BLaER1 treated with 17β-estradiol and CSF1 and Interleukin-3, amounts not matched to agents 10 nM and 100 nM (cell line): ENCODE data around the gene RAD51.

Source experiments
- H3K27ac ChIP-seq, 11 experiments: shearing (Covaris generic); formaldehyde crosslinking; 2 replicates each; pipeline ENCODE4 v1.8.1; 2022
- H3K27me3 ChIP-seq, 11 experiments: shearing (Covaris generic); formaldehyde crosslinking; 2 replicates each; pipeline ENCODE4 v1.8.1; 2022
- H3K36me3 ChIP-seq, 11 experiments: shearing (Covaris generic); formaldehyde crosslinking; 2 replicates each; pipeline ENCODE4 v1.8.1; 2022
- H3K4me1 ChIP-seq, 10 experiments: shearing (Covaris generic); formaldehyde crosslinking; 2 replicates each; pipeline ENCODE4 v1.8.1; 2022
- H3K4me2 ChIP-seq, 11 experiments: shearing (Covaris generic); formaldehyde crosslinking; 2 replicates each; pipeline ENCODE4 v1.8.1; 2022
- H3K4me3 ChIP-seq, 10 experiments: shearing (Covaris generic); formaldehyde crosslinking; 2 replicates each; pipeline ENCODE4 v1.8.1; 2022
- H3K9ac ChIP-seq, 11 experiments: shearing (Covaris generic); formaldehyde crosslinking; 2 replicates each; pipeline ENCODE4 v1.8.1; 2022
- H3K9me3 ChIP-seq, 11 experiments: shearing (Covaris generic); formaldehyde crosslinking; replicated peaks in 1 of 11; 2 replicates each; pipeline ENCODE4 v1.8.1; 2022
- H4K20me1 ChIP-seq, 11 experiments: shearing (Covaris generic); formaldehyde crosslinking; 2 replicates each; pipeline ENCODE4 v1.8.1; 2022
- Cebpa-rat ChIP-seq, 11 experiments: shearing (Covaris generic); IDR thresholded peaks; 2 replicates each; pipeline ENCODE4 v1.8.1; 2022

RAD51 gene

DNA sequence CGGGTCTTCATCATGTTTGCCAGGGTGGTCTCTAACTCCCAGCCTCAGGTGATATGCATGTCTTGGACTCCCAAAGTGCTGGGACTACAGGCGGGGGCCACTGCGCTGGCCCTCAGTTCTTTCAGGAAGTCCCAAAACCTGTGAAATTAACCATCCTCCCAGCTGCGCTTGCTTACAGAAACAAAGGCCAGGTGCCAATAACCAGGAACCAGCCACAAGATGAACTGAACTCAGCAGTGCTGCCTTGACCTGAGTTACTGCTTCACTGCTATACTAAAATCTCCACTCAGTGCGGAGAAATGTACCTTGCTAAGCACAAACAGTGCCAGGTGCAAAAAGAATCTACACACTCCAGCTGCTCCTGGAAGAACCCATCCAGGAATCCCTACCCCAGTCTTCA, 65.0 kb downstream of the RAD51 start:
- no peak overlapping the region for H3K27ac ChIP-seq
- H3K4me2 ChIP-seq, result peak overlapping the region in 2 of 11 experiments; percentile 12 to 25; a peak in 2 of 22 replicates
- peaks cover 0 to 22% (median 6%) of the 10 kb centered on the region in 11 experiments; a peak in 9 of 22 replicates for H3K27me3 ChIP-seq
- H3K4me3 ChIP-seq, result no peak overlapping the region
- no peak for TF ChIP-seq Cebpa-rat (IDR thresholded peaks at IDR 0.05)
- H3K9ac ChIP-seq, result no peak overlapping the region
- H4K20me1 ChIP-seq, result 0 out of 22 replicates have a peak, but pooled peaks cover 0 to 3% (median 0%) of the 10 kb centered on the region in 11 experiments
- no peaks in the 10 kb centered on the region for H3K9me3 ChIP-seq
- H3K4me1 ChIP-seq, result peaks cover 26 to 62% (median 42%) of the 10 kb centered on the region in 10 experiments
- no peaks in the 10 kb centered on the region for H3K36me3 ChIP-seq

DNA sequence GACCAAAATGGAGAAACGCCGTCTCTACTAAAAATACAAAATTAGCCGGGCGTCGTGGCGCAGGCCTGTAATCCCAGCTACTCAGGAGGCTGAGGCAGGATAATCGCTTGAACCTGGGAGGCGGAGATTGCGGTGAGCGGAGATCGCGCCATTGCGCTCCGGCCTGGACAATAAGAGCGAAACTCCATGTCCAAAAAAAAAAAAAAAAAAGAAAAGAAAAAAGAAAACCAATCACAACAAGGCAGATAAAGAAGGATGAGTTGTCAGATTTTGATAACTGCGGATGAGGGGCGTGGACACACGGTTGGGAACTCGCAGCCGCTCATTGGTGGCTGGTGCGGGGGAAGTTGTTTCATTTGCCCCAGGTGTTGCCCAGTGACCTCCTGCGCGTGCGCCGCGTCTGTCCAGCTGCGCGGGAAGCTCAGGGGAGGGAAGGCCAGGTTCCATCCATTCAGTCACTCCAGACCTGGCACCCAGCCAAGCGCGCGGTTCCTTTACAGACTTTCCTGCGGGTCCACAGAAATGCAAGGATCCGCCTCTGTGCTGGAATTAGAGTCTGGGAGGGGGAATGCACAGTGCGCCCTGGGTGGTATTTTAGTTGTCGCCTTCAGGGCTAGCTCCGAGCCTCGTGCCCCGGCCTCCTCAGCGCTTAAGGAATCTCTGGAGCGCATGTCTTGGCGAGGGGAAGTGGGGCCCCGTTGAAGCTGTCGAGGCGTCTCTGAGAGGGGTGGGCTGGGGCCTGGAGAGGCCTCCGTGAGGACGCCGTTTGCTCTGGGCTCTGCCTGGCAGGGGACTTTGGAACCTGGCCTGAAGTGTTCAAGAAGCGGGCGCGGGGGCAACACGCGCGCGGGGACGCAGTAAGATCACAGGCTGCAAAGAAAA, 68.2 kb downstream of the RAD51 start:
- peak overlapping the region; percentile 98 to 100 (median 99) for H3K4me2 ChIP-seq
- peaks cover 45 to 68% (median 56%) of the 10 kb centered on the region in 10 experiments for H3K4me1 ChIP-seq
- no peaks in the 10 kb centered on the region for H3K9me3 ChIP-seq
- peak overlapping the region; percentile 62 to 76 (median 66) for H3K4me3 ChIP-seq
- no peak for TF ChIP-seq Cebpa-rat (IDR thresholded peaks at IDR 0.05)
- peak overlapping the region; percentile 21 to 97 (median 56); a peak in 21 of 22 replicates for H3K27ac ChIP-seq
- peaks cover 0 to 33% (median 10%) of the 10 kb centered on the region in 11 experiments; a peak in 9 of 22 replicates for H4K20me1 ChIP-seq
- peak overlapping the region; percentile 55 to 82 (median 75) for H3K9ac ChIP-seq
- H3K27me3 ChIP-seq, result peaks cover 0 to 23% (median 6%) of the 10 kb centered on the region in 11 experiments; a peak in 9 of 22 replicates
- H3K36me3 ChIP-seq, result peaks cover 0 to 13% (median 0%) of the 10 kb centered on the region in 11 experiments; a peak in 3 of 22 replicates

DNA sequence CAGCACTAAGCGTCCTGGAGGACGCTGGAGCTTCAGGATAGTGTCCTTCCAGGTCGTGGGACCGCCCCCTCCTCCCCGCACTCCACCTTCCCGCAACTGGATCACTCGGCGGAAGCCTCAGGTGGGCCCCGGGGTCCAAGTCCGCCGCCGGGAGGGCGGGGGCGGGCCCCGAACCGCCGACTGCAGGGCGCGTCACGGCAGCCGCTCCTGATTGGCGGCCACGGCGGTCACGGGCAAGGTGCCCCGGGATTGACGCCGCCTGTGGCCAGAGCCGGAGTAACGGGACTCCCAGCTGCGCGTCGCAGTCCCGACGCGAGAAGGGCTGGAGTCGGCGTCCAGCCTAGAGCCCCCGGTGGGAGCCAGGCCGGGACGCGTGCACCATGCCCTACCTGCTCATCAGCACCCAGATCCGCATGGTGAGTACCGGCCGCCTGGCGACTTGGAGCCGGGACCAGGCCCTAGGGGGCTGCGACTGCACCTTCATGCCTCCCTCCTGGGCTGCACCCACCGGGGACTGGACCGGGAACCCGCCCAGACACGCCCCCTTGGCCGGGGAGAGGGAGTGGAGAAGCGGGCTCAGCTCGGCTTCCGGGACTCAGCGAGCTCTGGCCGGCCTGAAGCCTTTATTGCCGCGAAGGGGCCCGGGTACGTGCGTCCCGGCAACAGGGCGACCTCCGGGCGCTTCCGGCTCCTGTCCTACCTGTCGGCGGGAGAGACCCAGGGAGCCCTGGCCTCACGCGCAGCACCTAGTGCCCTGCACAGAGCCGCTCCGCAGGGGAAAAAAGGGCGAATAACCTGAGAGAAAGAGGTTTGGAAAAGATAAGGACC, 69.0 kb downstream of the RAD51 start, which contains the start of gene GCHFR:
GCHFR (plus strand) TSS at position 268 of the 828 bp plus-strand sequence; CDS start at position 381, 113 bp downstream.
- Histone ChIP-seq H3K4me2 (peak within 1 kb of the TSS; percentile 98 to 100 (median 99)), H4K20me1 (peaks cover 4 to 41% (median 18%) of the 10 kb centered on the region in 11 experiments; a peak in 13 of 22 replicates), H3K9me3 (no peaks in the 10 kb centered on the region), H3K4me3 (peak within 1 kb of the TSS; percentile 62 to 76 (median 66)), H3K27ac (peak within 1 kb of the TSS; percentile 21 to 97 (median 56); a peak in 21 of 22 replicates), H3K9ac (peak within 1 kb of the TSS; percentile 55 to 82 (median 75)), H3K27me3 (peaks cover 0 to 23% (median 6%) of the 10 kb centered on the region in 11 experiments; a peak in 9 of 22 replicates), H3K4me1 (peaks cover 54 to 75% (median 65%) of the 10 kb centered on the region in 10 experiments), H3K36me3 (peaks cover 0 to 13% (median 0%) of the 10 kb centered on the region in 11 experiments; a peak in 3 of 22 replicates)
- no peak for TF ChIP-seq Cebpa-rat (IDR thresholded peaks at IDR 0.05)

DNA sequence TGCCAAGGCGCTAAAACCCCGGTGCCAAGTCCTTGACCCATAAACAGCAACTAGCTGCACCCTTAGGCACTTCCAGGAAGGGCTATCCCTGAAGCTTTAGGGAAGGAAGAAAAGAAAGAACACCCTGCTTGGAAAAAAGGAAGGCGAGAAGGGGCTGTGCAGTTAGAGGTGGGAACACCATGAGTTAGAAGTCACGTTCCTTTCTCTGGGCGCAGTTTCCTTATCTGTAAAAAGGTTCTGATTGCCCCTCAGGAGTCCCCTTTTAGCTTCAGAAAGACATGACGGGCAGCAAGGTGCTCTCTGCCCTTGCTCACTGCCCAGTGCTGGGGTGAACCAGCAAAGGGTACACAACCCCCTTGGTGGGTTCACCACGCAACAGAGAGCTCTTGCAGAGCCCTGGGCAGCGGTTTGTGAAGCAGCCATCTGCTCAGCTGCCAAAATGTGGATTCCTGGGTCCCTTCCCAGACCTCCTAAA, 69.7 kb downstream of the RAD51 start:
- peaks cover 0 to 23% (median 6%) of the 10 kb centered on the region in 11 experiments; a peak in 9 of 22 replicates for H3K27me3 ChIP-seq
- peak overlapping the region; percentile 98 to 100 (median 99) for H3K4me2 ChIP-seq
- TF ChIP-seq Cebpa-rat (IDR thresholded peaks at IDR 0.05), result no peak; a peak in 1 of 22 replicates
- peak overlapping the region in 10 of 11 experiments; percentile 39 to 97 (median 57); a peak in 20 of 22 replicates for H3K27ac ChIP-seq
- peaks cover 60 to 82% (median 71%) of the 10 kb centered on the region in 10 experiments for H3K4me1 ChIP-seq
- H3K36me3 ChIP-seq, result peaks cover 0 to 13% (median 0%) of the 10 kb centered on the region in 11 experiments; a peak in 3 of 22 replicates
- H4K20me1 ChIP-seq, result peaks cover 5 to 48% (median 24%) of the 10 kb centered on the region in 11 experiments; a peak in 14 of 22 replicates
- H3K9me3 ChIP-seq, result no peaks in the 10 kb centered on the region
- H3K9ac ChIP-seq, result peak overlapping the region; percentile 55 to 82 (median 75); a peak in 21 of 22 replicates
- peak overlapping the region; percentile 62 to 76 (median 66) for H3K4me3 ChIP-seq

DNA sequence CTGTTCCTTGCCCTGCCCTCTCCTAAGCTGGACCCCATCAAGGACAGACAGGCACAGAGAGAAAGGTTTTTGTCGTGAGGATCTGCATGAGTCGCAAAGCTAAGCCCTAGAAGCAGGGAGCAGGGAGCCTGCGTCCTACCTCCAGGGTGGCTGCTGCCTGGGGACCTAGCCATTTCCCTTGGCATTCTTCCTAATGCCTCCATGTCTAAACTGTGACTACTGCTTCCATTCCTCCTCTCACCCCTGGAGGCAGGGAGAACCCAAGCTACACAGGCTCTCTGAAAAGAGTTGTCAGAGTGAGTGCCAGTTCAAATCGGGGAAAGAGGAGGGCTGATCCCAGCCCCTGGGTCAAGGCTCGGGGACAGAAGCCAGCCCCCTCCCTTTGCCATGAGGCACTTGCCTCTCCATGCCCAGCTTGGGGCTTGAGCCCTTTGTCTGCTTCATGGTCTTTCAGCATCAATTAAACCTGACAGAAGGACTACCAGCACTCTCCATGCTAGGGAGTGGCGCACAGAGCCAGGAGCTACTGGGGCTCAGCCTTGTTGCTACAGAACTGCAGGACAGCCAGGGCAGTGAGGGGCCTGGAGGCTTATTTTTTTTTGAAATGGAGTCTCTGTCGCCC, 71.3 kb downstream of the RAD51 start:
- Histone ChIP-seq H3K9me3 (no peaks in the 10 kb centered on the region), H3K27ac (peak overlapping the region in 4 of 11 experiments; percentile 64 to 97 (median 82); a peak in 6 of 22 replicates), H3K9ac (peak overlapping the region in 4 of 11 experiments; percentile 43 to 82 (median 66); a peak in 8 of 22 replicates), H3K36me3 (peaks cover 0 to 13% (median 0%) of the 10 kb centered on the region in 11 experiments; a peak in 3 of 22 replicates), H3K4me1 (peaks cover 77 to 91% (median 88%) of the 10 kb centered on the region in 10 experiments), H3K4me2 (peak overlapping the region; percentile 98 to 100 (median 99); a peak in 21 of 22 replicates), H3K27me3 (peaks cover 0 to 23% (median 6%) of the 10 kb centered on the region in 11 experiments; a peak in 9 of 22 replicates), H4K20me1 (peaks cover 10 to 64% (median 39%) of the 10 kb centered on the region in 11 experiments; a peak in 16 of 22 replicates), H3K4me3 (no peak overlapping the region)
- TF ChIP-seq Cebpa-rat (IDR thresholded peaks at IDR 0.05), result no peak

DNA sequence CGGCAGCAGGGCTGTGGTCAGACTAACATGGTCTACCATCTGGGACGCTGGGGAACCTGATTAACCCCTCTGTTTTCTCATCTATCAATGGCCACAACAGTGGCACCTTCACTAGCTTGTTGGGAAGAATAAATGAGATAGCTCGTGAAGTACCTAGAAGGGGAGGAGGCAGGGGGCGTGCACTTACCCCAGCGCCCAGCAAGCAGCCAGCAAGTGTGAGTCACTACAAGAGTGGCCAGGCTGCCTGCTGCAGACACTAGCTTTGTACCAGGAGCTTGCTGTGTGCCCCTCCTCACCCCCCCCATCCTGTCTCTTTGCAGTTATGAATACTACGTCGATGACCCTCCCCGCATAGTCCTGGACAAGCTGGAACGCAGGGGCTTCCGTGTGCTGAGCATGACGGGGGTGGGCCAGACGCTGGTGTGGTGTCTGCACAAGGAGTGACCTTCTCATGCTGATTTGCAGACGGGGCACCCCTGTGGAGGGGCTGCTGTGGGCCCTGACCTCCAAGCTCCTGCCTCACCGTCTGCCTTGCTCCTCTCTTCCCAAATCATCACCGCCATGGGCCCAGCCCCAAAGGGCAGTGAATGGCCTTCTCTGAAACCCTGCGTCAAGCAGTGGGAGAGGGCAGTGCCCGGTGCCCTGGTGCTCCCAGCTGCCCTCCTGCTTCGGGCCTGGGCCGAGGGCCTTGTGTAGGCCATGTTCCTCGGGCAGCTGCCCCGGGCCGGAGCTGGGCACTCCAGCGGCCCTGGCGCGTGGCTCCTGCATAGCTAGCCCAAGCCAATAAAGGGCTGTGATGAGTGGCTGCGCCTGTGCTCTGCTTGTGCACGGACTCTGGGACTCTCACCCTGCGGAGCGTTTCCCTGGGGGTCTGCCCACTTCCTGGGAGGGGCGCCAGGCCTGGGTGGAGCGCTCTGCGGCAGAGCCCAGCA, 72.2 kb downstream of the RAD51 start:
- Histone ChIP-seq H3K27ac (peak overlapping the region in 4 of 11 experiments; percentile 87 to 97 (median 92); a peak in 7 of 22 replicates), H3K9me3 (no peaks in the 10 kb centered on the region), H3K36me3 (peaks cover 0 to 18% (median 0%) of the 10 kb centered on the region in 11 experiments; a peak in 3 of 22 replicates), H3K4me1 (peaks cover 85 to 100% (median 96%) of the 10 kb centered on the region in 10 experiments), H3K4me2 (peak overlapping the region; percentile 90 to 100 (median 99)), H3K27me3 (peaks cover 0 to 23% (median 6%) of the 10 kb centered on the region in 11 experiments; a peak in 9 of 22 replicates), H3K4me3 (peak overlapping the region in 2 of 10 experiments; percentile 3 to 42; a peak in 4 of 20 replicates), H4K20me1 (peaks cover 10 to 73% (median 46%) of the 10 kb centered on the region in 11 experiments; a peak in 16 of 22 replicates), H3K9ac (peak overlapping the region in 7 of 11 experiments; percentile 3 to 87 (median 79); a peak in 11 of 22 replicates)
- no peak for TF ChIP-seq Cebpa-rat (IDR thresholded peaks at IDR 0.05)
